Stimulated activated CD8-positive, alpha-beta memory T cell treated with anti-CD3 and anti-CD28 coated beads, Interleukin-7, amount 100 ng/mL, for 24 hours (primary cell): Measurements from ENCODE around the gene GPR119.
"Not testable (repeated sequence)": the region's sequence is repeated elsewhere in the genome, so short reads cannot be mapped to it uniquely, and the experiment has no call there.

Experiments used
- DNase-seq: peaks from one replicate; pipeline ENCODE4 v3.0.0-alpha.2; 2020; ENCODE audit warnings: low read depth

Gene GPR119

GRCh38 chrX:130385520-130385919, at the start of gene GPR119:
TSS of gene GPR119 (minus strand) at chrX:130385674. CDS start at chrX:130385447, 227 bp downstream.
- no peak for DNase-seq

- DNase-seq = not testable (repeated sequence)
Measured at GRCh38 chrX:130429236-130429635, 43.8 kb upstream of the GPR119 start.

GRCh38 chrX:130426531-130426930, 41.1 kb upstream of the GPR119 start:
- no peak for DNase-seq

GRCh38 chrX:130419263-130419662, 33.8 kb upstream of the GPR119 start:
- DNase-seq = no peak

- no peak for DNase-seq
Measured at GRCh38 chrX:130418740-130419139, 33.3 kb upstream of the GPR119 start.

- DNase-seq = no peak
Measured at GRCh38 chrX:130418066-130418465, 32.6 kb upstream of the GPR119 start.

- DNase-seq = no peak
Measured at GRCh38 chrX:130416785-130417184, 31.3 kb upstream of the GPR119 start.

- DNase-seq = no peak
Measured at GRCh38 chrX:130415201-130415600, 29.7 kb upstream of the GPR119 start.

GRCh38 chrX:130414800-130415199, 29.3 kb upstream of the GPR119 start:
- no peak for DNase-seq

- DNase-seq = no peak
Measured at GRCh38 chrX:130413415-130413814, 27.9 kb upstream of the GPR119 start.

- no peak for DNase-seq
Measured at GRCh38 chrX:130402208-130402684, 16.8 kb upstream of the GPR119 start.

GRCh38 chrX:130401415-130402207, 16.1 kb upstream of the GPR119 start, which contains the start of gene RBMX2:
TSS of gene RBMX2 (plus strand) at chrX:130401987. CDS start at chrX:130402033, 46 bp downstream.
- peak; percentile 24 for DNase-seq

GRCh38 chrX:130395341-130395740, 9.9 kb upstream of the GPR119 start:
- DNase-seq = no peak

- DNase-seq = no peak
Measured at GRCh38 chrX:130393451-130394074, 8.1 kb upstream of the GPR119 start.

GRCh38 chrX:130386408-130386808, 934 bp upstream of the GPR119 start:
- DNase-seq = no peak

GRCh38 chrX:130378024-130378669, 7.3 kb downstream of the GPR119 start:
- DNase-seq = no peak

GRCh38 chrX:130376077-130376476, 9.4 kb downstream of the GPR119 start:
- no peak for DNase-seq

GRCh38 chrX:130352050-130352449, 33.4 kb downstream of the GPR119 start:
- DNase-seq = not testable (repeated sequence)

- DNase-seq = no peak
Measured at GRCh38 chrX:130351567-130351966, 33.9 kb downstream of the GPR119 start.

GRCh38 chrX:130347321-130347720, 38.2 kb downstream of the GPR119 start:
- no peak for DNase-seq

- DNase-seq = no peak
Measured at GRCh38 chrX:130343411-130343810, 42.1 kb downstream of the GPR119 start.

- DNase-seq = no peak
Measured at GRCh38 chrX:130340271-130340670, 45.2 kb downstream of the GPR119 start.
